ENCODE measurements around the gene RABEP2. TPM values are rescaled to one million over a fixed set of nuclear protein-coding genes. Genes with fewer than 3 reads are reported as not detected.

RABEP2 gene
- total and polyA plus RNA-seq, 9 of the 15 experiments (the other 6 are each of a cell fraction or from before 2014, with no cell fraction given), result 0.15 to 13.4 (median 3.5) TPM

DNA sequence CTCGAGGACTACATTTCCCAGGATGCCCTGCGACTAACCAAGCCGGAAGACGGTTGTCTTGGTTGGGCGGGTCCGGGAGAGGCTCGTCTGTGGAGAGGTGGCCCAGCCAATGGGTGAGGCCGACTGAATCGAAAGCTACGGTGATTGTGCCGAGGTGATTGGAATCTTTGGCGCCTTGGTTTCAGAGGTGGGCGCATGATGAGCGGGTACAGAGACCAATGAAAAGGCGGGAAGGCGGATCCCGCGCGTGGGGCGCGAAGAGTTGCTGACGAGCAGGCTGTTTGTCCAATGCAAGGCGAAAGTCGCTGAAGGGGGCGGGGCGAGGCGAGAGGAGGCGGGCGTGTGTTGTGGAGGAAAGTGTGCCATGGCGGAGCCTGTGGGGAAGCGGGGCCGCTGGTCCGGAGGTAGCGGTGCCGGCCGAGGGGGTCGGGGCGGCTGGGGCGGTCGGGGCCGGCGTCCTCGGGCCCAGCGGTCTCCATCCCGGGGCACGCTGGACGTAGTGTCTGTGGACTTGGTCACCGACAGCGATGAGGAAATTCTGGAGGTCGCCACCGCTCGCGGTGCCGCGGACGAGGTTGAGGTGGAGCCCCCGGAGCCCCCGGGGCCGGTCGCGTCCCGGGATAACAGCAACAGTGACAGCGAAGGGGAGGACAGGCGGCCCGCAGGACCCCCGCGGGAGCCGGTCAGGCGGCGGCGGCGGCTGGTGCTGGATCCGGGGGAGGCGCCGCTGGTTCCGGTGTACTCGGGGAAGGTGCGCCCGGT lies 25.8 kb upstream of the RABEP2 start, which contains the start of gene NFATC2IP (continued):
- TF ChIP-seq SMC3 (conservative IDR thresholded peaks at IDR 0.05; ENCODE audit: insufficient read depth, low read depth, low read length) (no peak), ZNF12 (CRISPR knock-in tag; IDR thresholded peaks at IDR 0.05) (no peak), FUS (optimal IDR thresholded peaks at IDR 0.05; ENCODE audit: low read depth, low read length) (no peak), ZNF436 (CRISPR knock-in tag; IDR thresholded peaks at IDR 0.05) (no peak), CBX3 (IDR thresholded peaks at IDR 0.05; ENCODE audit: borderline replicate concordance in 1 of 2, low read length in 2 of 2) (no peak), ZNF263 (CRISPR knock-in tag; IDR thresholded peaks at IDR 0.05; ENCODE audit: borderline replicate concordance) (no peak), U2AF2 (optimal IDR thresholded peaks at IDR 0.05; ENCODE audit: low read depth, low read length) (no peak), ZFP1 (CRISPR knock-in tag; IDR thresholded peaks at IDR 0.05) (no peak), CAMTA2 (CRISPR knock-in tag; conservative IDR thresholded peaks at IDR 0.05) (no peak), SETDB1 (IDR thresholded peaks at IDR 0.05; ENCODE audit: low read length) (no peak), RHOXF2B (CRISPR knock-in tag; conservative IDR thresholded peaks at IDR 0.05) (no peak), POLR2A (conservative IDR thresholded peaks at IDR 0.05) (peak; percentile 89), PHF21A (IDR thresholded peaks at IDR 0.05; ENCODE audit: borderline replicate concordance, low read depth) (no peak), DDX20 (tag; IDR thresholded peaks at IDR 0.05; ENCODE audit: low read depth) (no peak), FOXK1 (CRISPR knock-in tag; IDR thresholded peaks at IDR 0.05; ENCODE audit: borderline replicate concordance) (no peak), ILF3 (IDR thresholded peaks at IDR 0.05; ENCODE audit: borderline replicate concordance) (no peak), CHD4 (IDR thresholded peaks at IDR 0.05; ENCODE audit: insufficient read depth, insufficient replicate concordance, low read depth, low read length, poor library complexity, severe bottlenecking) (no peak), LARP7 (IDR thresholded peaks at IDR 0.05) (no peak), PHTF2 (CRISPR knock-in tag; IDR thresholded peaks at IDR 0.05) (no peak), TCFL5 (CRISPR knock-in tag; conservative IDR thresholded peaks at IDR 0.05) (no peak), FOSL1 (tag; conservative IDR thresholded peaks at IDR 0.05) (no peak; the same call in 1 of the 2 replicates), SREBF1 (IDR thresholded peaks at IDR 0.05; ENCODE audit: borderline replicate concordance, low read depth, low read length) (no peak)
- TF ChIP-seq, protein P1, sequence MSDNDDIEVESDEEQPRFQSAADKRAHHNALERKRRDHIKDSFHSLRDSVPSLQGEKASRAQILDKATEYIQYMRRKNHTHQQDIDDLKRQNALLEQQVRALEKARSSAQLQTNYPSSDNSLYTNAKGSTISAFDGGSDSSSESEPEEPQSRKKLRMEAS (CRISPR knock-in tag; IDR thresholded peaks at IDR 0.05), result no peak; the same call in none of the 2 replicates
- TF ChIP-seq, protein P2, sequence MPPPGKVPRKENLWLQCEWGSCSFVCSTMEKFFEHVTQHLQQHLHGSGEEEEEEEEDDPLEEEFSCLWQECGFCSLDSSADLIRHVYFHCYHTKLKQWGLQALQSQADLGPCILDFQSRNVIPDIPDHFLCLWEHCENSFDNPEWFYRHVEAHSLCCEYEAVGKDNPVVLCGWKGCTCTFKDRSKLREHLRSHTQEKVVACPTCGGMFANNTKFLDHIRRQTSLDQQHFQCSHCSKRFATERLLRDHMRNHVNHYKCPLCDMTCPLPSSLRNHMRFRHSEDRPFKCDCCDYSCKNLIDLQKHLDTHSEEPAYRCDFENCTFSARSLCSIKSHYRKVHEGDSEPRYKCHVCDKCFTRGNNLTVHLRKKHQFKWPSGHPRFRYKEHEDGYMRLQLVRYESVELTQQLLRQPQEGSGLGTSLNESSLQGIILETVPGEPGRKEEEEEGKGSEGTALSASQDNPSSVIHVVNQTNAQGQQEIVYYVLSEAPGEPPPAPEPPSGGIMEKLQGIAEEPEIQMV (tag; conservative IDR thresholded peaks at IDR 0.05; ENCODE audit: low read depth), result no peak
- TF ChIP-seq, protein P3, sequence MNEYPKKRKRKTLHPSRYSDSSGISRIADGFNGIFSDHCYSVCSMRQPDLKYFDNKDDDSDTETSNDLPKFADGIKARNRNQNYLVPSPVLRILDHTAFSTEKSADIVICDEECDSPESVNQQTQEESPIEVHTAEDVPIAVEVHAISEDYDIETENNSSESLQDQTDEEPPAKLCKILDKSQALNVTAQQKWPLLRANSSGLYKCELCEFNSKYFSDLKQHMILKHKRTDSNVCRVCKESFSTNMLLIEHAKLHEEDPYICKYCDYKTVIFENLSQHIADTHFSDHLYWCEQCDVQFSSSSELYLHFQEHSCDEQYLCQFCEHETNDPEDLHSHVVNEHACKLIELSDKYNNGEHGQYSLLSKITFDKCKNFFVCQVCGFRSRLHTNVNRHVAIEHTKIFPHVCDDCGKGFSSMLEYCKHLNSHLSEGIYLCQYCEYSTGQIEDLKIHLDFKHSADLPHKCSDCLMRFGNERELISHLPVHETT (CRISPR knock-in tag; conservative IDR thresholded peaks at IDR 0.05 in 1 of 2, IDR thresholded peaks at IDR 0.05 in 1 of 2), result peak in 1 of 2 experiments; percentile 94; a peak in 2 of 4 replicates
